Anterior cingulate cortex (tissue), 58 donors: Measurements from ENCODE around the gene CEMIP2.

Source experiments
- DNase-seq, 58 donors: peaks; one replicate each; lab custom pipeline; 2025; lab: John Stamatoyannopoulos, UW

Gene CEMIP2

GRCh38 chr9:71652480-71652879, 115.8 kb downstream of the CEMIP2 start:
- no peak for DNase-seq

GRCh38 chr9:71648453-71648852, 119.9 kb downstream of the CEMIP2 start:
- DNase-seq: no peak

GRCh38 chr9:71647094-71647591, 121.2 kb downstream of the CEMIP2 start:
- DNase-seq: peak in 51 of 58 donors; percentile 1 to 80 (median 22)

- DNase-seq: no peak
Observed at GRCh38 chr9:71646131-71646530, 122.2 kb downstream of the CEMIP2 start.

GRCh38 chr9:71644819-71645362, 123.4 kb downstream of the CEMIP2 start:
- no peak for DNase-seq

- no peak for DNase-seq
Observed at GRCh38 chr9:71643330-71643729, 125.0 kb downstream of the CEMIP2 start.

GRCh38 chr9:71642056-71642455, 126.3 kb downstream of the CEMIP2 start:
- no peak for DNase-seq

GRCh38 chr9:71638627-71639026, 129.7 kb downstream of the CEMIP2 start:
- peak in 6 of 58 donors; percentile 1 to 28 (median 8) for DNase-seq

GRCh38 chr9:71637926-71638325, 130.4 kb downstream of the CEMIP2 start:
- DNase-seq: no peak

GRCh38 chr9:71637375-71637774, 130.9 kb downstream of the CEMIP2 start:
- DNase-seq: no peak

- no peak for DNase-seq
Observed at GRCh38 chr9:71636143-71636839, 132.0 kb downstream of the CEMIP2 start.

- no peak for DNase-seq
Observed at GRCh38 chr9:71634752-71635151, 133.6 kb downstream of the CEMIP2 start.
